T1000 (cell line): ENCODE data around the gene FGF6.
"Not testable (repeated sequence)": the region's sequence is repeated elsewhere in the genome, so short reads cannot be mapped to it uniquely, and the experiment has no call there.

Experiments
- DNase-seq: peaks from one replicate; lab custom pipeline; 2025; ENCODE audit warnings: mixed read lengths; lab: John Stamatoyannopoulos, UW

FGF6 gene, protein sequence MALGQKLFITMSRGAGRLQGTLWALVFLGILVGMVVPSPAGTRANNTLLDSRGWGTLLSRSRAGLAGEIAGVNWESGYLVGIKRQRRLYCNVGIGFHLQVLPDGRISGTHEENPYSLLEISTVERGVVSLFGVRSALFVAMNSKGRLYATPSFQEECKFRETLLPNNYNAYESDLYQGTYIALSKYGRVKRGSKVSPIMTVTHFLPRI

GRCh38 chr12:4445156-4446101, at the start of gene FGF6:
FGF6 (minus strand) TSS chr12:4445815; CDS start chr12:4445570, 245 bp downstream.
- DNase-seq: no peak

- no peak for DNase-seq
These were observed 45.4 kb upstream of the FGF6 start for GRCh38 chr12:4490973-4491372.

DNA sequence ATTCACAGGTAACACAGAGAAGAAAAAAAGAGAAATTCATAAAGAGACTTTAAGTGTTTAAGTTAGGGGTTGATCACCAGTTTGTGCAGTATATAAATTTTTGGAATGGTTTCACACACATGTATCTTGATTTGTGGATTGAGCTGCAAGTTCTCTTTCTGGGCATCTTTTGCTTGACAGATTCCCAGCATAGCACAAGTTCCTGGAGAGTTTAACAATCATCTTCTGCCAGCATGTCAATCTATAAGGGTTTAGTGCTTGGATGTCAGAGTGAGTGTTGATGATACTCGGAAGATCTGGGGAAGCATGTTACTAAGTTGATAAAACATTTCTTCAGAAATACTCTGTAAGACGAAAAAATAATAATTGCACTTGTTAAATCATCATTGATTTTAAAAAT, 43.9 kb upstream of the FGF6 start:
- DNase-seq: no peak

DNA sequence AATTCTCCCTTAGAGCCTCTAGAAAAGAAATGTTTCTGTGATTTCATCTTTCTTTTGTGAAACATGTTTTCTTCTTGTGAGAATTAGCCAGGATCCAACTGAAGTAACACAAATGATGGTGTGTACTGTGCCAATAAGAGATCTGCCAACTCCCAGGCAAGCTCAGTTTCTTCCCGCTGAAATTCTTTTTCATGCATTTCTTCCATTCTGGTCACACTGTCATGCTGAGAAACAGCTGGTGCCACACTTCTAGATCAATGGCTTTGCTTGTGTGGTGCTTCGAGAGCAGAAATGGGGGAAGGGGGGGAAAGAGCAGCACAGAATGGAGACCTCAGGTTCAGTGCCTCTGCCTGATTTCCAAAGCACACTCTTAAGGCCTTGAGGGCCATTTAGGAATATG, 41.4 kb upstream of the FGF6 start:
- no peak for DNase-seq

- DNase-seq: no peak
These were observed 40.6 kb upstream of the FGF6 start for GRCh38 chr12:4486049-4486699.

DNA sequence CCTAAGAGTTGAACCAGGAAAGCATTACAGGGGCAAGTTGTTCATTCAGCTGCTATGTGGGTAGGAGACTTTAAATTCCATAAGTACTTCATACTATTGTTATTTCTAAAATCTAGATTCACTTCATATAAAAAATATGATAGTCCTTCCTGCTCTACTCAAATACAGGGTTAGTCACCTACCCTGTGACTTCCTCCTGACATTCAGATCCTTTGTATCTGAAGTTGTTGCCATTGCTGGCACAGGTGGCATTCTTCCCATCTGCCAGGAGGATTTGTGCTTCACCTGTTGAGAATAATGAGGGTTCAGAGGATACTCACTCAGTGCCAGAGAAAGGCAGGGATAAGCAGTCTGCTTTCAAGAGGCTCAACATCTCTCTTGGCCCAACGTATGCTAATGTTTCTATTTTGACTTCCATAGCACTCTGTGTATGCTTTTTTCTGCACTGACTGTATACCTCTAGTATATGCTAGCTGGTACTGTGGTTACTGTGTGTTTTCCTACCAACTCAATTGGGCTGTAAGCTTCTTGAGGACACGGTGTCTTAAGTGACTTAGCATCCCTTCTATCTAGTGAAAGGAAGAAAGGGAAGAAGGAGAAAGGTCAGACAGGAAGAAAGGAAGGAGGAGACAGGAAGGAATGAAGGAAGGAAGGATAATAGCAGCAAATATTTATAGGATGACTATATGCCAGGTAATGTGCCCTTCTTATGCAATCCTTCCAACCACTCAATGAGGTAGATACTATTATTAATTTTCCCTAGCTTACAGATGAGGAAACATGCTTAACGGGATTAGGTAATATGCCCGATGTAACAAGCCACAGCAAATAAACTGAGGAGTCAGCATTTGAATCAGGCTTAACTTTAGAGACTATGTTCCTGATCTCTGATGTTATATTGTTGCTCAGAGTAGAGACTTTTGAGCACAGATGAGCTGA, 38.5 kb upstream of the FGF6 start:
- DNase-seq: no peak

- no peak for DNase-seq
These were observed 37.3 kb upstream of the FGF6 start for GRCh38 chr12:4482936-4483335.

DNA sequence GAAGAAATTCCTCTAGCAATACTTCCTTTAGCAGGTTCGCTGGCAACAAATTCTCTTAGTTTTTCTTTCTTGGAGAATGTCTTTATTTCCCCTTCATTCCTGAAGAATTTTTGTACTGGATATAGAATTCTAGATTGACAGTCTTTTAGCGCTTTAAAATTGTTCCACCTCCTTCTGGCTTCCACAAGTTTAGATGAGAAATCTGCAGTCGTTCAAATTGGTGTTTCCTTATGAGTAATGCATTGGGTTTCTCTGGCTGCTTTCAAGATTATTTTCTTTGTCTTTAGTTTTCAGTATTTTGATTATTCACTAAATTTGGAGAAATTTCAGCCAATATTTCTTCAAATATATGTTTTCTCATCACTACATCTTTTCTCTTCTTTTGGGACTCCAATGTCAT, 33.3 kb upstream of the FGF6 start:
- DNase-seq: no peak

- no peak for DNase-seq
These were observed 31.5 kb upstream of the FGF6 start for GRCh38 chr12:4477129-4477528.

GRCh38 chr12:4472046-4472445, 26.4 kb upstream of the FGF6 start:
- no peak for DNase-seq

- DNase-seq: no peak
These were observed 25.6 kb upstream of the FGF6 start for GRCh38 chr12:4471256-4471655.

- DNase-seq: no peak
These were observed 23.4 kb upstream of the FGF6 start for GRCh38 chr12:4468994-4469393.

DNA sequence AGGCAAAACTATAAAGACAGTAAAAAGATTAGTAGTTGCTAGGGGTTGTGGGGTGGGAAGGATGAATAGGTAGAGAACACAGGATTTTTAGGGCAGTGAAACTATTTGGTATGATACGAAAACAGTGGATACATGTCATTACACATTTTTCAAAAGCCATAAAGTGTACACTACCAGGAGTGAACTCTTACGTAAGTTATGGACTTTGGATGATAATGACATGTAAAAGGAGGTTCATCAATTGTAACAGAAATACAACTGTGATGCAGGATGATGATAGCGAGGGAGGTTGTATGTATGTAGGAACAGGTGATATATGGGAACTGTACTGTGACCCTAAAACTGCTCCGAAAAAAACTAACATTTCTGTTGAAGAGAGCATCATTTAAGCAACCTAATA, 15.1 kb upstream of the FGF6 start:
- no peak for DNase-seq

DNA sequence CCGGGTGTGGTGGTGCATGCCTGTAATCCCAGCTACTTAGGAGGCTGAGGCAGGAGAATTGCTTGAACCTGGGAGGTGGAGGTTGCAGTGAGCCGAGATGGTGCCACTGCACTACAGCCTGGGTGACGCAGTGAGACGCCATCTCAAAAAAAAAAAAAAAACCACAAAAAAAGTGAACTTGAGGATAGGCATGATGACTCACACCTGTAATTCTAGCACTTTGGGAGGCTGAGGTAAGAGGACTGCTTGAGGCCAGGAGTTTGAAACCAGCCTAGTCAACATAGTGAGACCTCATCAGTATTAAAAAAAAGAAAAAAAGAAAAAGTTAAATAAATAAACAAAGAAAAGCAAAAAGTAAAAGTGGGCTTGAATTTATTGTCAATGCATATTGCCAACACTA, 10.2 kb upstream of the FGF6 start:
- not testable (repeated sequence) for DNase-seq

DNA sequence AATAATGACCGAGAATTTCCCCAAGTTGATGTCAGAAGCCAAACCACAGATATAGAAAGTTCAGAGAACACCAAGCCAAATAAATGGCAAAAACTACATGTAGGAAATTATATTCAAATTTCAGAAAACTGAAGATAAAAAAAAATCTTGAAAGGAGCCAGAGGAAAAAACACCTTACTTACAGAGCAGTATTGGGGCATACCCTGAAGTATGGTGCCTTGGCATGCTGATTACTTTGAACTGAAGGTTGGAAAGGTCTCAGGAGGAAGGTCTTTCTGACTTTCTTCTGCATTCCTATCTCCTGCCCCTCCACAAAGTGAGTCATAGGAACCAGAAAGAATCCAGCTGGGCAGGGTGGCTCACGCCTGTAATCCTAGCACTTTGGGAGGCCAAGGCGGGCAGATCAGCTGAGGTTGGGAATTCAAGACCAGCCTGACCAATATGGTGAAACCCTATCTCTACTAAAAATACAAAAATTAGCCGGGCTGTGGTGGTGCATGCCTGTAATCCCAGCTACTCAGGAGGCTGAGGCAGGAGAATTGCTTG, 8.8 kb upstream of the FGF6 start:
- no peak for DNase-seq

DNA sequence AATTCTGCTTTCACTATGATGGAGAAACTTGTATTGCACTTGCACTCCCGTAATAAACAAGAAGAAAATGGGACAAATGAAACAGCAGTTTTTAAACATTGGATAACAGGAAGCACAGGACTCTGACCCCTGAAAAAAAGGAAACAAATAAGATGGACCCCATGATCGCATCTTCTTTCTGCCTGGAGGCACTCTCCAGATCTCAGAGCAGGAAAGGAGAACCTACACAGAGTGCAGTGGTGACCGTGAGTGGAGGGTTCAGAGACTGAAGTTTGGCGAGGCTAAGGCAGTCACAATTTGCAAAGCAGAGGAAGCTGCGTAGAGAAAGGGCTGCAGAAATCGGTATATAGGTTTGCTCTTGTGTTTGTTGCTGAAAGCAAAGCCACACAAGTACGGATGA, 6.1 kb upstream of the FGF6 start:
- no peak for DNase-seq

- no peak for DNase-seq
These were observed 5.0 kb upstream of the FGF6 start for GRCh38 chr12:4450551-4451112.

GRCh38 chr12:4449851-4450221, 4.2 kb upstream of the FGF6 start:
- DNase-seq: no peak

DNA sequence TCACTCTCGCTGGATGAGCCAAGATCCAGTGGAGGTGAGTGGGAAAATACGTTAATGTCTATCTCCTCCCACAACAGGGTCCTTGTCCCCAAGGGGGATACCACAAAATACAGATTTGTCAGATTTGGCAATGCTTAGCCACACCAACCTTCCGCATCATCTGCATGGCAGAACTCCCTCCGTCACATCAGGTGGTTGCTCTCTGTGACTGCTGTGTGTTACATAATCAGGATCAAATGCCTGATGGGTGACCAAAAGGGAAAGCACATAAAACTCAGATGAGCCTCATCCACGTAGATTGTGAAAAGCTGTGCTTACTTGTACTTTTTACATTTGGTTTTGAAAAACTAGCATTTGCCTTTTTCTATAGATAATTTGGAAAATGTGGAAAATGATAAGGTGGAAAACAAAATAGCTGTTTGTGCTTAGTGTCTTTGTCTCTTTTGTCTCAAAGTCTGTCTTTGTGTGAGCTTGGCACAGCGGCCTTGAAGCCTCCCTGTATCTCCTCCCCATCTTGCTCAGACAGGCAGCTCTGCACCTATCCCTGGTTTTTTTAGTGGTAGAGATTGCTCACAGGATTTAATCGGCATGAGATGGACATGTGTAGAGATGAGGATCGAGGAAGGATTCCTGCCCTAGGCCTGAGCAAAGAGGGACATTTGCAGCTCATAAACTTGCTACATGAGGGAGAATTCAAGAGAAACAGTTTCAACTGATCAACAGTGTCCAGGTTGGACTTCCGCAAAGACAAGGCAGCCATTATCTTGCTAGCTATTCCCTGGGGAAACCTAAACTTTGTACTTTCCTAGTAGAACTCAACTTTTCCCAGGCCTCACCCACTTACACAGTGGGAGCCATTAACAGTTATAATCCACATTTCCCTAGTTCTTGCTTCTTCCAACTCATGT, 3.6 kb upstream of the FGF6 start:
- DNase-seq: no peak

DNA sequence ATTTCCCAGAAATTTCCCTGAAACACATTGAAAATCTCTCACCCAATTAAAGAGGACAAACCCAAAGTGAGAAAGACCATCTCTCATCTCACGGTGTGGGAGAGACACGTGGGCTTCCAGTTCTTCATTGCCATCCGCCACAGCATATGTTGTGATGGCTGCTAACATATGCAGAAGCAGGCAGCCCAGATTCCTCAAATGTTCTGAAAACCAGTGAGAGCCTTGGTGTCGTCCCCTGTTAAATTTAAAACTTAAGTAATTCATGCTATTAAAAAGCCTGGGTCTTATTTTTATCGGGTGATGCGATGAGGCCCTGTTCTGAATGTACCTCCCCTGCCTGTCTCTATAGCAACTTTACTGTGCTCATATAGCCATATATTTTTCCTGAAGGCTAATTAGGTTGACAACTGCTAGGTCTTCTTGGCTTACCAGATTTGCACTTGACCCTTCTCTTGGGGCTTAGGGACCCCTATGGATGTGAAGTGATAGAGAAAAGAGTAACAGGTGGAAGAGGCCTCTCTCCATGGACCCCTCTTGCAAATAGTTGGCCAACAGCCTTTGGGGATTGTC, 2.8 kb upstream of the FGF6 start:
- no peak for DNase-seq
